AG09309 (cell line): Measurements from ENCODE around the gene NUMB.

Experiments used
- DNase-seq: peaks from one replicate; pipeline ENCODE4 v3.0.0-alpha.2; 2010; ENCODE audit warnings: low read depth
- H3K4me3 ChIP-seq: 2 replicates; pipeline ENCODE4 v1.5.1; 2011; ENCODE audit warnings: mild to moderate bottlenecking, low read depth, low read length, moderate library complexity; ENCODE audit not compliant: control insufficient read depth
- CTCF ChIP-seq: IDR thresholded peaks from 2 replicates; pipeline ENCODE4 v1.5.1; 2011; ENCODE audit warnings: mild to moderate bottlenecking, low read depth, low read length, inconsistent platforms; ENCODE audit not compliant: insufficient read depth, control insufficient read depth; ENCODE audit errors: missing control alignments

NUMB gene

GRCh38 chr14:73258076-73258475 lies 200.3 kb downstream of the NUMB start:
- no peak overlapping the region for H3K4me3 ChIP-seq
- no peak for DNase-seq
- no peak for TF ChIP-seq CTCF

GRCh38 chr14:73255693-73256225 lies 202.6 kb downstream of the NUMB start:
- H3K4me3 ChIP-seq = no peak overlapping the region
- TF ChIP-seq CTCF = no peak
- DNase-seq = no peak

GRCh38 chr14:73255005-73255400 lies 203.3 kb downstream of the NUMB start:
- no peak for DNase-seq
- no peak for TF ChIP-seq CTCF
- no peak overlapping the region for H3K4me3 ChIP-seq

GRCh38 chr14:73254247-73255004 lies 203.9 kb downstream of the NUMB start:
- H3K4me3 ChIP-seq = no peak overlapping the region
- no peak for DNase-seq
- TF ChIP-seq CTCF = no peak

- TF ChIP-seq CTCF = no peak
- no peak for DNase-seq
- no peak overlapping the region for H3K4me3 ChIP-seq
Observed at GRCh38 chr14:73253721-73254120, 204.6 kb downstream of the NUMB start.

GRCh38 chr14:73253323-73253610 lies 205.1 kb downstream of the NUMB start:
- no peak overlapping the region for H3K4me3 ChIP-seq
- no peak for DNase-seq
- no peak for TF ChIP-seq CTCF
